Left ventricle myocardium inferior (tissue), 1 donor: Measurements from ENCODE around the gene NCKAP5. TPM values are rescaled to one million over a fixed set of nuclear protein-coding genes. Genes with fewer than 3 reads are reported as not detected.

Experiments used
- DNase-seq: peaks from one replicate; pipeline ENCODE4 v3.0.0-alpha.2; 2020
- H3K27ac ChIP-seq: fragments of 200-600 bp; replicated peaks from 2 replicates; pipeline ENCODE4 v1.8.0; 2021
- H3K27me3 ChIP-seq: fragments of 200-600 bp; 2 replicates; pipeline ENCODE4 v1.8.0; 2021; ENCODE audit warnings: low read depth
- H3K36me3 ChIP-seq: fragments of 200-600 bp; 2 replicates; pipeline ENCODE4 v1.8.0; 2021
- H3K4me1 ChIP-seq: fragments of 200-600 bp; 2 replicates; pipeline ENCODE4 v1.8.0; 2021
- H3K4me3 ChIP-seq: fragments of 200-600 bp; 2 replicates; pipeline ENCODE4 v1.8.0; 2021; ENCODE audit warnings: mild to moderate bottlenecking, moderate library complexity
- H3K9me3 ChIP-seq: fragments of 200-600 bp; replicated peaks from 2 replicates; pipeline ENCODE4 v1.8.0; 2021
- CTCF ChIP-seq: fragments of 200-600 bp; IDR thresholded peaks from 2 replicates; pipeline ENCODE4 v1.8.0; 2021; ENCODE audit warnings: antibody characterized with exemption, mild to moderate bottlenecking, borderline replicate concordance
- intact Hi-C: fragments of 100-400 bp; cut with micrococcal nuclease; formaldehyde crosslinking; loops from one replicate; pipeline ENCODE4 v1.11.0; 2022
- total RNA-seq: library from RNA; stranded (reverse); fragmentation: NEBNext Ultra II Directional; extraction: Animal tissue kit (Norgen Biotek cat#: 25700); gene quantifications from one replicate; pipeline ENCODE4 v1.2.1, GENCODE V29; 2021
- donor health status: DM: no; HTN: yes; CAD: no; lungs with severe emphysema.

Gene NCKAP5
- total RNA-seq, 1 donor from 2014 or later: 6.0 TPM

DNA sequence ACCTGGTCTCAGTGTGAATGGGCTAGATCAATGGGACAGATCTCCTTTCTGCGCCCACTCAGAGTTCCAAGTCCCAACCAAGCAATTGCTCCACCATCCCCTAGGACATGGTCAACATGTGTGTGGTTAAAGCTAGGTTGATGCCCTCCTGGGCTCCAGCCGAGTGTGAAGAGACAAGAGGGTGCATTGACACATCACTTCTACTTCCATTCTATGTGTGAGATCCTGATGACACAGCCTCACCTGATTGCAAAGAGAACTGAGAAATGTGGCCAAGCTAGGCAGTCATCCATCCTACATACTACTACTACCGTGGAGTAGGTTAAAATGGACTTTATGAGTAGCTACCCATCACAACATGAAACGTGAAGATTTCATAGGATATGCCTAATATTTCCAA, 106.8 kb downstream of the NCKAP5 start:
- H3K4me3 ChIP-seq: no peak overlapping the region
- H3K4me1 ChIP-seq: no peaks in the 10 kb centered on the region
- H3K27me3 ChIP-seq: no peaks in the 10 kb centered on the region
- no peak for DNase-seq
- intact Hi-C loops: no loop called here
- no peaks in the 10 kb centered on the region for H3K9me3 ChIP-seq
- no peaks in the 10 kb centered on the region for H3K36me3 ChIP-seq
- no peak overlapping the region for H3K27ac ChIP-seq
- no peak for TF ChIP-seq CTCF

DNA sequence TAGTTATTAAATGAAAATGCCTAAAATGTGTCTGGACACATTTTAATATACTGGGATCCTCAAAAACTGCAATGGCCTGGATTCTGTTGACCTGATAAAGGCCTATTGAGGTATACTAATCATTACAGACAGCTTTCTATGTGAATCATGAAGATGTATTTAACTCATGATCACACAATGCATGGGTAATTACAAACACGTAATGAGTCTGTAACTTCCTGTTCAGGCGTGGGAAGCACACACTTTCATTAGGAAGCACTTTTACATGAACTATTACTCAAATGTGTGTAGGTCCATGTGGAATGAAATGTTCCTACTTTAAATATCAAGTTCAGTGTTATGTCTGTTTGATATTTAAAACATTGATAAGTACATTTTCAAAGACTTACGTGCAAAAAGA, 108.7 kb downstream of the NCKAP5 start:
- intact Hi-C loops: no loop called here
- Histone ChIP-seq H3K4me1 (no peaks in the 10 kb centered on the region), H3K9me3 (peaks cover under 1% of the 10 kb centered on the region), H3K4me3 (no peak overlapping the region), H3K27me3 (no peaks in the 10 kb centered on the region), H3K36me3 (no peaks in the 10 kb centered on the region), H3K27ac (no peak overlapping the region)
- no peak for TF ChIP-seq CTCF
- no peak for DNase-seq

- intact Hi-C loops: no loop called here
- DNase-seq: no peak
- Histone ChIP-seq H3K4me1 (no peaks in the 10 kb centered on the region), H3K27ac (no peak overlapping the region), H3K9me3 (peaks cover 9% of the 10 kb centered on the region), H3K4me3 (no peak overlapping the region), H3K27me3 (no peaks in the 10 kb centered on the region), H3K36me3 (no peaks in the 10 kb centered on the region)
- TF ChIP-seq CTCF: no peak
Measured at GRCh38 chr2:133458280-133458679, 110.0 kb downstream of the NCKAP5 start.

GRCh38 chr2:133457861-133458260, 110.4 kb downstream of the NCKAP5 start:
- Histone ChIP-seq H3K27ac (no peak overlapping the region), H3K36me3 (no peaks in the 10 kb centered on the region), H3K9me3 (peaks cover 9% of the 10 kb centered on the region), H3K27me3 (no peaks in the 10 kb centered on the region), H3K4me3 (no peak overlapping the region), H3K4me1 (no peaks in the 10 kb centered on the region)
- intact Hi-C loops: no loop called here
- no peak for TF ChIP-seq CTCF
- no peak for DNase-seq

- TF ChIP-seq CTCF: no peak
- peaks cover 9% of the 10 kb centered on the region for H3K9me3 ChIP-seq
- intact Hi-C loops: no loop called here
Measured at GRCh38 chr2:133456971-133457370, 111.3 kb downstream of the NCKAP5 start.

GRCh38 chr2:133456156-133456555, 112.1 kb downstream of the NCKAP5 start:
- H3K4me1 ChIP-seq: no peaks in the 10 kb centered on the region
- TF ChIP-seq CTCF: no peak
- DNase-seq: no peak
- no peak overlapping the region for H3K27ac ChIP-seq
- no peaks in the 10 kb centered on the region for H3K36me3 ChIP-seq
- peaks cover 9% of the 10 kb centered on the region for H3K9me3 ChIP-seq
- no peak overlapping the region for H3K4me3 ChIP-seq
- no peaks in the 10 kb centered on the region for H3K27me3 ChIP-seq
- intact Hi-C loops: no loop called here

More at GRCh38 chr2:133456971-133457370, 111.3 kb downstream of the NCKAP5 start:
- no peaks in the 10 kb centered on the region for H3K36me3 ChIP-seq
- no peak overlapping the region for H3K4me3 ChIP-seq
- H3K4me1 ChIP-seq: no peaks in the 10 kb centered on the region
- H3K27ac ChIP-seq: no peak overlapping the region
- no peak for DNase-seq
- H3K27me3 ChIP-seq: no peaks in the 10 kb centered on the region
